Sigmoid colon (tissue), 7 donors: ENCODE data around the gene ZNF740. TPM values are rescaled to one million over a fixed set of nuclear protein-coding genes. Genes with fewer than 3 reads are reported as not detected.

Source experiments
- DNase-seq: peaks from one replicate; pipeline ENCODE4 v3.0.0-alpha.2; 2019
- H3K27ac ChIP-seq, 4 donors: fragments of 200-600 bp; sonication (generic); one replicate each; pipeline ENCODE4 v1.5.1; 2016 to 2019; ENCODE audit warnings: mild to moderate bottlenecking in 1 of 4
- H3K27me3 ChIP-seq, 3 donors: fragments of 200-600 bp; sonication (generic); one replicate each; pipeline ENCODE4 v1.5.1; 2019; ENCODE audit warnings: mild to moderate bottlenecking in 1 of 3
- H3K36me3 ChIP-seq, 4 donors: fragments of 200-600 bp; sonication (generic); one replicate each; pipeline ENCODE4 v1.5.1; 2016 to 2019
- H3K4me1 ChIP-seq, 4 donors: fragments of 200-600 bp; sonication (generic); one replicate each; pipeline ENCODE4 v1.5.1; 2017 to 2019
- H3K4me3 ChIP-seq, 4 donors: fragments of 200-600 bp; sonication (generic); one replicate each; pipeline ENCODE4 v1.5.1; 2017 to 2019; ENCODE audit warnings: mild to moderate bottlenecking in 2 of 4, moderate library complexity in 1 of 4
- H3K9me3 ChIP-seq, 4 donors: fragments of 200-600 bp in 3 of 4; sonication (generic) in 3 of 4; one replicate each; pipeline versions ENCODE4 v1.5.1 to v1.6.1; 2013 to 2019
- EP300 ChIP-seq, 4 donors: sonication (generic); formaldehyde crosslinking; IDR thresholded peaks; one replicate each; pipeline ENCODE4 v1.6.1; 2017; ENCODE audit warnings: antibody characterized with exemption in 4 of 4
- POLR2A ChIP-seq, 2 donors: fragments of 450-650 bp; IDR thresholded peaks; one replicate each; pipeline ENCODE4 v1.6.1; 2016; ENCODE audit warnings: antibody characterized with exemption in 2 of 2, mild to moderate bottlenecking in 2 of 2, moderate library complexity in 2 of 2
- POLR2AphosphoS5 ChIP-seq, 4 donors: sonication (generic); formaldehyde crosslinking; IDR thresholded peaks; one replicate each; pipeline ENCODE4 v1.6.1; 2017; ENCODE audit warnings: antibody characterized with exemption in 4 of 4
- WGBS, 2 donors: extraction: QIAGEN DNeasy Blood & Tissue Kit; methylation state at CpG; one replicate each; pipeline ENCODE4 v1.1.7; 2013; 5-methylcytosine and 5-hydroxymethylcytosine counted together
- intact Hi-C: fragments of 100-400 bp; cut with DNase I; formaldehyde crosslinking; loops from one replicate; pipeline ENCODE4 v1.15.1; 2023
- polyA plus RNA-seq, 3 donors: library from polyadenylated mRNA; stranded (reverse); fragments of 200-250 nt; gene quantifications; one replicate each; pipeline ENCODE4 v1.2.3, GENCODE V29; 2013
- small RNA-seq, 3 donors: library from RNA; depleted of rRNA; stranded (forward); fragments of <200 nt; gene quantifications; one replicate each; pipeline ENCODE3, GENCODE V24; 2016
- total RNA-seq, 4 donors: library from RNA; depleted of rRNA; stranded (reverse); fragments of >200 nt; gene quantifications; one replicate each; pipeline ENCODE4 v1.1.0, GENCODE V29; 2016
- TF ChIP-seq, protein P1 (sequence below), 4 experiments: fragments of 450-650 bp in 3 of 4; fragments of 200-600 bp in 1 of 4; IDR thresholded peaks; one replicate each; pipeline ENCODE4 v1.5.1; 2016 to 2019; ENCODE audit warnings: antibody characterized with exemption in 4 of 4, mild to moderate bottlenecking in 3 of 4, moderate library complexity in 2 of 4
- donor health status: healthy with polysubstance abuse.
- donor health status: Bipolar disorder and iron deficiency.
- donor health status: healthy.

Gene ZNF740
- total and polyA plus RNA-seq, 7 donors = 2.3 to 16.6 (median 12.0) TPM

DNA sequence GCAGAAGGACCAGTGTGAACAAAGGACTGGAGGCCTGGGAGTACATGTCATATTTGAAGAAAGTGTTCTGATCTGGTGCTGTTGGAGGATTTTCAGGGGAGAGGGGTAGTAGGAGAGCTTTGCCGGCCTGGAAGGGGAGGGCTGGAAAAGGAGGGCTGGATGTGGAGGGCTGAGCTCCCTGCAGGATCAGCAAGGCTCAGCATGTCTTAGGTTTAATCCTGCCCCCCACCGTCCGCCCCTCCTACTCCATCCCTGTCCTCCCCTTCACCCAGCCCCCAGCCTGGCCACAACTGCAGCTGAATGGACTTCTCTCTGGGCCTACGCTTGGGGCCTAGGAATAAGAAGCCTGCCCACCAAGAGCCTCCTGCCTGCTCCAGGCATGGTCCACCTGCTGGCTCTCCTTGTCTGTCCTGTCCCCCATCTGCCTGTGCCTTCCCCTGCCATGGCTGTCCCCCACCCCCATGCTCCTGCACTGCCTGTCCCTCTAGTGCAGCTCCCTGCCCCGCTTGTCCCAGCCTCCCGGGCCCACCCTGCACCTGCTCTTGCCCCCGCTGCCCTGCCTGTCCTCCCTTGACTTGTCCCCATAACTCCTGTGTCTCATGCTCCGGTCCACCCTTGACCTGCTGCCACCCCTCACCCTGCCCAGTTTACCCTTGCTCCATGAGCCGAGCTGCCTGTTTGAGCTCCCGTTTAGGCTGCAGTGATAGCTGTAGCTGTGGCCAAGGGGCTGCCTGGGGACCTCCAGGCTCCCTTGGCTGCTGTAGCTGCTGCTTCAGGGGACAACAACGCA, 61.3 kb downstream of the ZNF740 start:
- Histone ChIP-seq H3K27me3 (peaks cover 0 to 11% (median 0%) of the 10 kb centered on the region in 3 donors), H3K4me1 (no peaks in the 10 kb centered on the region), H3K4me3 (no peak overlapping the region), H3K27ac (no peak overlapping the region), H3K9me3 (no peaks in the 10 kb centered on the region), H3K36me3 (no peaks in the 10 kb centered on the region)
- DNase-seq = no peak
- 85 to 88% methylated on average over 11 of the region's 11 CpGs for WGBS, 2 donors
- intact Hi-C loops = no loop called here
- TF ChIP-seq EP300 (IDR thresholded peaks at IDR 0.05) = no peak
- TF ChIP-seq, protein P1, sequence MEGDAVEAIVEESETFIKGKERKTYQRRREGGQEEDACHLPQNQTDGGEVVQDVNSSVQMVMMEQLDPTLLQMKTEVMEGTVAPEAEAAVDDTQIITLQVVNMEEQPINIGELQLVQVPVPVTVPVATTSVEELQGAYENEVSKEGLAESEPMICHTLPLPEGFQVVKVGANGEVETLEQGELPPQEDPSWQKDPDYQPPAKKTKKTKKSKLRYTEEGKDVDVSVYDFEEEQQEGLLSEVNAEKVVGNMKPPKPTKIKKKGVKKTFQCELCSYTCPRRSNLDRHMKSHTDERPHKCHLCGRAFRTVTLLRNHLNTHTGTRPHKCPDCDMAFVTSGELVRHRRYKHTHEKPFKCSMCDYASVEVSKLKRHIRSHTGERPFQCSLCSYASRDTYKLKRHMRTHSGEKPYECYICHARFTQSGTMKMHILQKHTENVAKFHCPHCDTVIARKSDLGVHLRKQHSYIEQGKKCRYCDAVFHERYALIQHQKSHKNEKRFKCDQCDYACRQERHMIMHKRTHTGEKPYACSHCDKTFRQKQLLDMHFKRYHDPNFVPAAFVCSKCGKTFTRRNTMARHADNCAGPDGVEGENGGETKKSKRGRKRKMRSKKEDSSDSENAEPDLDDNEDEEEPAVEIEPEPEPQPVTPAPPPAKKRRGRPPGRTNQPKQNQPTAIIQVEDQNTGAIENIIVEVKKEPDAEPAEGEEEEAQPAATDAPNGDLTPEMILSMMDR (IDR thresholded peaks at IDR 0.05) = no peak
- no peak for TF ChIP-seq POLR2A (IDR thresholded peaks at IDR 0.05)
- no peak for TF ChIP-seq POLR2AphosphoS5 (IDR thresholded peaks at IDR 0.05)

DNA sequence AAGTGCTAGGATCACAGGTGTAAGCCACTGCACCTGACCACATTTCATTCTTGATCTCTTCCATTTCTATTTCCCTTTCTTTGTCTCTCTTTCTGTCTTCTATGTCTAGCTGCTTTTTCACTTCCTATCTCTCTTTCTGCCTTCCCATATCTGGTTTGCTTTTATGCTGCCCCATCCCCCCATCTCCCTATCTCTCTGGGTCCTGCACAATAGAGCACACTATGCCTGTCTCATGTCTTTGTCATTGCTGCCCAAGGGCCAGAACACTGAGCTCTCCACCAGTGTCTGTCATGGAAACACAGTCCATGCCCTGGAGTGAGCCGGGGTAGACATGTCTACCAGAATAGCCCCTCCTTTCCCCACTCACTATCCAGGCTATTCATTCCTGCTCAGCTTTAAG, 63.8 kb downstream of the ZNF740 start:
- Histone ChIP-seq H3K4me1 (no peaks in the 10 kb centered on the region), H3K36me3 (no peaks in the 10 kb centered on the region), H3K27me3 (peaks cover 0 to 11% (median 0%) of the 10 kb centered on the region in 3 donors), H3K4me3 (no peak overlapping the region), H3K9me3 (no peaks in the 10 kb centered on the region), H3K27ac (no peak overlapping the region)
- intact Hi-C loops = no loop called here
- no peak for DNase-seq
- TF ChIP-seq, protein P1 (IDR thresholded peaks at IDR 0.05) = no peak
- TF ChIP-seq EP300 (IDR thresholded peaks at IDR 0.05) = no peak
- no peak for TF ChIP-seq POLR2A (IDR thresholded peaks at IDR 0.05)
- no peak for TF ChIP-seq POLR2AphosphoS5 (IDR thresholded peaks at IDR 0.05)
- 66 to 81% methylated on average over 1 of the region's 1 CpG for WGBS, 2 donors

Small RNA genes lying within 50 kb of the gene (small RNA-seq; reads per million reads assigned to genes)
- gene HIGD1AP1 = 0 reads per million in 3 donors
- gene RNU6-333P = 0 reads per million in 3 donors

Other genes with a start within 250 kb of the ZNF740 start
- gene KRT18, start 231.6 kb upstream of the ZNF740 start, total RNA-seq = 1 to 10 TPM; 1.5 to 3.9 (median 2.5) TPM
- 100 to 1,000 TPM; 596 to 847 (median 800) TPM for gene KRT18, start 231.6 kb upstream of the ZNF740 start, polyA plus RNA-seq
- gene EIF4B, start 174.3 kb upstream of the ZNF740 start, total RNA-seq = 100 to 1,000 TPM; 475 to 575 (median 524) TPM
- gene EIF4B, start 174.3 kb upstream of the ZNF740 start, polyA plus RNA-seq = 100 to 1,000 TPM; 136 to 233 (median 218) TPM
- 100 to 1,000 TPM; 109 to 117 (median 113) TPM for gene TNS2, start 130.7 kb upstream of the ZNF740 start, total RNA-seq
- gene TNS2, start 130.7 kb upstream of the ZNF740 start, polyA plus RNA-seq = 10 to 100 TPM; 12.5 to 60.1 (median 47.4) TPM
- 10 to 100 TPM; 31.9 to 41.4 (median 35.7) TPM for gene SPRYD3, start 101.3 kb upstream of the ZNF740 start, total RNA-seq
- gene SPRYD3, start 101.3 kb upstream of the ZNF740 start, polyA plus RNA-seq = 10 to 100 TPM; 20.1 to 33.4 (median 27.0) TPM
- 100 to 1,000 TPM; 127 to 444 (median 384) TPM for gene IGFBP6, start 83.1 kb upstream of the ZNF740 start, total RNA-seq
- 100 to 1,000 TPM in 1 of 3 donors, 10 to 100 TPM in 1, 1 to 10 TPM in 1; 3.0 to 133 (median 35.9) TPM for gene IGFBP6, start 83.1 kb upstream of the ZNF740 start, polyA plus RNA-seq
- under 1 TPM in 2 of 4 donors, not detected in 2; 0.41 to 0.55 TPM for gene SOAT2, start 77.2 kb upstream of the ZNF740 start, total RNA-seq
- gene SOAT2, start 77.2 kb upstream of the ZNF740 start, polyA plus RNA-seq = under 1 TPM in 1 of 3 donors, not detected in 2; 0.09 TPM
- 10 to 100 TPM; 18.6 to 51.0 (median 26.0) TPM for gene CSAD, start 203 bp downstream of the ZNF740 start, total RNA-seq
- 10 to 100 TPM in 1 of 3 donors, 1 to 10 TPM in 2; 1.2 to 25.8 (median 1.8) TPM for gene CSAD, start 203 bp downstream of the ZNF740 start, polyA plus RNA-seq
- 1 to 10 TPM in 3 of 4 donors, under 1 TPM in 1; 0.95 to 2.9 (median 1.3) TPM for gene ITGB7, start 26.5 kb downstream of the ZNF740 start, total RNA-seq
- 10 to 100 TPM in 2 of 3 donors, 1 to 10 TPM in 1; 3.6 to 19.9 (median 13.5) TPM for gene ITGB7, start 26.5 kb downstream of the ZNF740 start, polyA plus RNA-seq
- gene RARG, start 51.5 kb downstream of the ZNF740 start, total RNA-seq = 10 to 100 TPM in 3 of 4 donors, 1 to 10 TPM in 1; 9.9 to 17.2 (median 15.4) TPM
- 10 to 100 TPM in 1 of 3 donors, 1 to 10 TPM in 2; 3.2 to 10.3 (median 6.0) TPM for gene RARG, start 51.5 kb downstream of the ZNF740 start, polyA plus RNA-seq
- gene ESPL1, start 87.6 kb downstream of the ZNF740 start, total RNA-seq = 1 to 10 TPM in 1 of 4 donors, under 1 TPM in 3; under 0.01 to 1.9 (median 0.22) TPM
- gene ESPL1, start 87.6 kb downstream of the ZNF740 start, polyA plus RNA-seq = 1 to 10 TPM; 4.2 to 7.6 (median 5.5) TPM
- gene PFDN5, start 114.8 kb downstream of the ZNF740 start, total RNA-seq = 1,000 to 10,000 TPM in 2 of 4 donors, 100 to 1,000 TPM in 2; 757 to 1,153 (median 947) TPM
- 1,000 to 10,000 TPM in 1 of 3 donors, 100 to 1,000 TPM in 2; 759 to 1,604 (median 819) TPM for gene PFDN5, start 114.8 kb downstream of the ZNF740 start, polyA plus RNA-seq
- gene MYG1, start 119.0 kb downstream of the ZNF740 start, total RNA-seq = 10 to 100 TPM; 43.5 to 55.4 (median 50.2) TPM
- 10 to 100 TPM; 26.1 to 59.6 (median 54.1) TPM for gene MYG1, start 119.0 kb downstream of the ZNF740 start, polyA plus RNA-seq
- gene AAAS, start 140.9 kb downstream of the ZNF740 start, total RNA-seq = 10 to 100 TPM; 38.2 to 62.0 (median 47.4) TPM
- gene AAAS, start 140.9 kb downstream of the ZNF740 start, polyA plus RNA-seq = 10 to 100 TPM; 10.6 to 35.6 (median 15.0) TPM
- gene SP7, start 155.6 kb downstream of the ZNF740 start, total RNA-seq = not detected
- not detected for gene SP7, start 155.6 kb downstream of the ZNF740 start, polyA plus RNA-seq
- 10 to 100 TPM; 53.2 to 69.8 (median 61.0) TPM for gene SP1, start 199.5 kb downstream of the ZNF740 start, total RNA-seq
- 10 to 100 TPM; 11.4 to 32.8 (median 16.0) TPM for gene SP1, start 199.5 kb downstream of the ZNF740 start, polyA plus RNA-seq
- gene AMHR2, start 243.1 kb downstream of the ZNF740 start, total RNA-seq = not detected
- under 1 TPM in 1 of 3 donors, not detected in 2; 0.60 TPM for gene AMHR2, start 243.1 kb downstream of the ZNF740 start, polyA plus RNA-seq